HepG2 (cell line): ENCODE data around the gene YEATS2. TPM values are rescaled to one million over a fixed set of nuclear protein-coding genes. Genes with fewer than 3 reads are reported as not detected.

Source experiments
- ATAC-seq: fragments of 200-7000 bp; cut with Tn5 transposase; 3 replicates; pipeline ENCODE4 v1.9.1; 2020; ENCODE audit warnings: mild to moderate bottlenecking, moderate library complexity
- BruUV-seq: library from RNA; stranded (reverse); fragments of 400-500 nt; replicated peaks from 2 replicates; lab custom pipeline; 2021; lab: Mats Ljungman, UMichigan
- CTCF ChIA-PET: fragments of 300-600 bp; formaldehyde crosslinking; extraction: SDS; loops from one replicate; lab custom pipeline; 2021; ENCODE audit warnings: low total read pairs, inconsistent platforms, low intra/inter-chr PET ratio; lab: Yijun Ruan, JAX
- POLR2A ChIA-PET: fragments of 350-600 bp; sonication (Branson Sonifier 250); formaldehyde crosslinking; loops from one replicate; lab custom pipeline; 2020; ENCODE audit warnings: antibody characterized with exemption, inconsistent platforms; lab: Yijun Ruan, JAX
- DNase-seq: peaks from one replicate; pipeline ENCODE4 v3.0.0-alpha.2; 2015; ENCODE audit warnings: low spot score
- FAIRE-seq: peaks from 3 replicates; lab custom pipeline; 2011; peaks lifted over from hg19 to GRCh38; lab: Jason Lieb, UNC
- H2AFZ ChIP-seq: one replicate; pipeline ENCODE4 v1.6.1; 2011; ENCODE audit warnings: low read length, inconsistent platforms
- H3K27ac ChIP-seq: fragments of 300-600 bp; 3 replicates; pipeline ENCODE4 v1.8.0; 2011; ENCODE audit warnings: mixed run types, mild to moderate bottlenecking, mixed read lengths, low read length, inconsistent platforms; ENCODE audit not compliant: insufficient read depth; ENCODE audit errors: extremely low read length
- H3K27me3 ChIP-seq, 2 experiments: fragments of 200-600 bp in 1 of 2; 2 replicates in 1 of 2; 3 replicates in 1 of 2; pipeline versions ENCODE4 v1.6.0 to v1.8.0; 2011; ENCODE audit warnings: low read length in 2 of 2, mild to moderate bottlenecking in 2 of 2, moderate library complexity in 2 of 2, inconsistent platforms in 1 of 2; ENCODE audit not compliant: insufficient read depth in 2 of 2, control insufficient read depth in 1 of 2
- H3K36me3 ChIP-seq, 2 experiments: fragments of 200-600 bp in 1 of 2; replicated peaks in 1 of 2; 2 replicates in 1 of 2; 3 replicates in 1 of 2; pipeline versions ENCODE4 v1.5.1 to v1.8.0; 2011; ENCODE audit warnings: low read length in 2 of 2, inconsistent platforms in 1 of 2; ENCODE audit not compliant: insufficient read depth in 2 of 2, control insufficient read depth in 1 of 2
- H3K4me1 ChIP-seq: 2 replicates; pipeline ENCODE4 v1.5.1; 2012; ENCODE audit warnings: low read length, inconsistent platforms; ENCODE audit not compliant: insufficient read depth
- H3K4me2 ChIP-seq: 2 replicates; pipeline ENCODE4 v1.6.0; 2011; ENCODE audit warnings: low read depth, low read length, inconsistent platforms
- H3K4me3 ChIP-seq, 3 experiments: fragments of 200-600 bp in 1 of 3; sonication (generic), shearing (Covaris generic) in 1 of 3; replicated peaks in 1 of 3; 2 replicates each; pipeline ENCODE4 v1.5.1; 2011 to 2016; ENCODE audit warnings: low read length in 3 of 3, inconsistent platforms in 2 of 3, low read depth in 2 of 3, mild to moderate bottlenecking in 2 of 3, control low read depth in 1 of 3, mixed read lengths in 1 of 3; ENCODE audit not compliant: insufficient read depth in 1 of 3
- H3K79me2 ChIP-seq: one replicate; pipeline ENCODE4 v1.6.1; 2011; ENCODE audit warnings: low read length, inconsistent platforms; ENCODE audit not compliant: insufficient read depth
- H3K9ac ChIP-seq: 2 replicates; pipeline ENCODE4 v1.6.0; 2011; ENCODE audit warnings: mild to moderate bottlenecking, low read depth, low read length, inconsistent platforms; ENCODE audit not compliant: insufficient read depth
- H3K9me3 ChIP-seq: 2 replicates; pipeline ENCODE4 v1.5.1; 2012; ENCODE audit warnings: mild to moderate bottlenecking, low read length
- H4K20me1 ChIP-seq: 2 replicates; pipeline ENCODE4 v1.6.0; 2011; ENCODE audit warnings: inconsistent platforms, mild to moderate bottlenecking, low read length, moderate library complexity; ENCODE audit not compliant: insufficient read depth
- AKNA ChIP-seq: sonication (generic); formaldehyde crosslinking; IDR thresholded peaks from 2 replicates; pipeline ENCODE4 v1.4.0; 2020; ENCODE audit warnings: missing genetic modification reagents, borderline replicate concordance
- DPF2 ChIP-seq: sonication (generic); formaldehyde crosslinking; IDR thresholded peaks from 2 replicates; pipeline ENCODE4 v1.4.0; 2020; ENCODE audit warnings: mild to moderate bottlenecking, low read depth, missing genetic modification reagents, borderline replicate concordance
- ELF1 ChIP-seq: sonication (generic); formaldehyde crosslinking; IDR thresholded peaks from 2 replicates; pipeline ENCODE4 v1.4.0; 2020; ENCODE audit warnings: missing genetic modification reagents
- LCORL ChIP-seq, 2 experiments: fragments of 450-650 bp in 1 of 2; sonication (generic) in 1 of 2; formaldehyde crosslinking in 1 of 2; IDR thresholded peaks; 2 replicates each; pipeline versions ENCODE4 v1.5.0 to v1.6.1; 2017 to 2020; ENCODE audit warnings: antibody characterized with exemption in 1 of 2, missing genetic modification reagents in 1 of 2
- MEIS2 ChIP-seq: sonication (generic); formaldehyde crosslinking; IDR thresholded peaks from 2 replicates; pipeline ENCODE4 v1.9.0; 2021; ENCODE audit warnings: mild to moderate bottlenecking, missing genetic modification reagents
- NFKB2 ChIP-seq: sonication (generic); formaldehyde crosslinking; IDR thresholded peaks from 2 replicates; pipeline ENCODE4 v1.4.0; 2020; ENCODE audit warnings: missing genetic modification reagents, borderline replicate concordance
- NFKBIZ ChIP-seq: IDR thresholded peaks from 2 replicates; pipeline ENCODE4 v1.6.1; 2018; ENCODE audit warnings: missing genetic modification reagents, missing compliant biosample characterization
- NR2F1 ChIP-seq, 2 experiments: fragments of 450-650 bp in 1 of 2; formaldehyde crosslinking in 1 of 2; IDR thresholded peaks; 2 replicates each; pipeline versions ENCODE4 v1.5.0 to v1.6.1; 2016 to 2020; ENCODE audit warnings: mild to moderate bottlenecking in 1 of 2, missing compliant biosample characterization in 1 of 2, missing genetic modification reagents in 1 of 2, moderate library complexity in 1 of 2
- PRDM4 ChIP-seq: sonication (generic); formaldehyde crosslinking; IDR thresholded peaks from 2 replicates; pipeline ENCODE4 v1.9.0; 2021; ENCODE audit warnings: missing genetic modification reagents, borderline replicate concordance
- TARDBP ChIP-seq: sonication (generic); formaldehyde crosslinking; IDR thresholded peaks from 2 replicates; pipeline ENCODE4 v1.8.0; 2022; ENCODE audit warnings: mild to moderate bottlenecking, missing genetic modification reagents
- TGIF2 ChIP-seq: IDR thresholded peaks from 2 replicates; pipeline ENCODE4 v1.6.1; 2016; ENCODE audit warnings: control low read depth, missing compliant biosample characterization
- YY1 ChIP-seq: IDR thresholded peaks from 2 replicates; pipeline ENCODE4 v1.6.1; 2011; ENCODE audit warnings: low read length, low read depth, moderate library complexity, mild to moderate bottlenecking; ENCODE audit not compliant: insufficient read depth, insufficient replicate concordance
- ZFY ChIP-seq: sonication (generic); formaldehyde crosslinking; IDR thresholded peaks from 2 replicates; pipeline ENCODE4 v1.4.0; 2020; ENCODE audit warnings: missing genetic modification reagents
- ZNF513 ChIP-seq: sonication (generic); formaldehyde crosslinking; conservative IDR thresholded peaks from 2 replicates; pipeline ENCODE4 v1.5.0; 2020; ENCODE audit warnings: missing genetic modification reagents
- ZNF530 ChIP-seq: sonication (generic); formaldehyde crosslinking; IDR thresholded peaks from 2 replicates; pipeline ENCODE4 v1.5.0; 2020; ENCODE audit warnings: low read depth, mild to moderate bottlenecking, missing genetic modification reagents
- ZNF598 ChIP-seq: sonication (generic); formaldehyde crosslinking; IDR thresholded peaks from 2 replicates; pipeline ENCODE4 v1.5.1; 2020; ENCODE audit warnings: mild to moderate bottlenecking, missing genetic modification reagents, borderline replicate concordance
- WGBS: methylation state at CpG from one replicate; pipeline ENCODE4 v1.1.6; 2017; ENCODE audit warnings: low lambda C conversion rate; 5-methylcytosine and 5-hydroxymethylcytosine counted together
- in situ Hi-C: cut with HindIII; loops from 2 replicates; pipeline ENCODE4 v1.10.0; 2017; ENCODE audit warnings: low pct_unique_long_range_greater_than_20kb; ENCODE audit not compliant: extremely low pct_ligation_motif_present
- intact Hi-C: fragments of 100-400 bp; cut with micrococcal nuclease; formaldehyde crosslinking; loops from one replicate; pipeline ENCODE4 v1.10.0; 2022; ENCODE audit not compliant: unreplicated experiment
- polyA plus RNA-seq, 8 experiments: library from polyadenylated mRNA; depleted of rRNA in 3 of 8; stranded (reverse) in 7 of 8; unstranded in 1 of 8; fragments of >200 nt; fragmentation: Illumina TruSeq in 4 of 8; extraction: Trizol in 4 of 8; gene quantifications; 2 replicates each; pipeline versions ENCODE4 v1.2.1 to v1.2.3, GENCODE V29; 2011 to 2016; ENCODE audit warnings: low read depth in 4 of 8, missing spikeins in 1 of 8, mixed read lengths in 1 of 8; ENCODE audit not compliant: insufficient read depth in 1 of 8
- total RNA-seq, 5 experiments: library from RNA; depleted of rRNA; stranded (reverse); fragments of >200 nt; fragmentation: Illumina TruSeq; extraction: Trizol; gene quantifications; 2 replicates each; pipeline ENCODE4 v1.2.3, GENCODE V29; 2016; ENCODE audit warnings: low read depth in 1 of 5

Gene YEATS2
- total and polyA plus RNA-seq, 2 of the 13 experiments (the other 11 are each of a cell fraction or from before 2014, with no cell fraction given) = 18.6 to 33.7 TPM

- in situ Hi-C loops (no loop called here), intact Hi-C loops (no loop called here)
- ChIA-PET CTCF (no interaction called here), POLR2A (no interaction called here)
- Histone ChIP-seq H3K4me1 (no peaks in the 10 kb centered on the region), H3K27me3 (no peaks in the 10 kb centered on the region), H3K4me3 (no peak overlapping the region), H4K20me1 (no peaks in the 10 kb centered on the region), H3K9me3 (no peaks in the 10 kb centered on the region), H3K27ac (no peak overlapping the region), H3K9ac (no peak overlapping the region), H2AFZ (no peak overlapping the region), H3K79me2 (no peaks in the 10 kb centered on the region), H3K36me3 (peaks cover 23 to 62% of the 10 kb centered on the region in 2 experiments), H3K4me2 (no peak overlapping the region)
- ATAC-seq (peak; percentile 36; the same call in 2 of the 3 replicates), DNase-seq (no peak), FAIRE-seq (no peak)
- BruUV-seq = no TSS peak
- 98% methylated on average over 8 of the region's 9 CpGs for WGBS
- TF ChIP-seq ZNF598 (CRISPR knock-in tag) = no peak
- no peak for TF ChIP-seq YY1
- no peak for TF ChIP-seq LCORL (IDR thresholded peaks at IDR 0.05)
- no peak for TF ChIP-seq LCORL (CRISPR knock-in tag; IDR thresholded peaks at IDR 0.05)
- TF ChIP-seq NFKB2 (CRISPR knock-in tag) = no peak
- no peak for TF ChIP-seq AKNA (CRISPR knock-in tag)
- TF ChIP-seq ZFY (CRISPR knock-in tag) = no peak
- no peak for TF ChIP-seq NFKBIZ (CRISPR knock-in tag)
- no peak for TF ChIP-seq PRDM4 (CRISPR knock-in tag)
- TF ChIP-seq TGIF2 (CRISPR knock-in tag) = no peak
- TF ChIP-seq NR2F1 (CRISPR knock-in tag; IDR thresholded peaks at IDR 0.05) = no peak
- TF ChIP-seq ELF1 (CRISPR knock-in tag) = no peak
- no peak for TF ChIP-seq ZNF513
- no peak for TF ChIP-seq ZNF530 (CRISPR knock-in tag)
- no peak for TF ChIP-seq TARDBP (CRISPR knock-in tag)
- no peak for TF ChIP-seq DPF2 (CRISPR knock-in tag)
- no peak for TF ChIP-seq MEIS2
Measured at GRCh38 chr3:183797996-183798395, 100.4 kb downstream of the YEATS2 start.
